Fibroblast of skin of scalp (primary cell): ENCODE results near the gene SMYD4.
"Not testable (repeated sequence)": the region's sequence is repeated elsewhere in the genome, so short reads cannot be mapped to it uniquely, and the experiment has no call there.

Experiments
- DNase-seq: peaks from one replicate; pipeline ENCODE4 v3.0.0-alpha.2; 2013

Gene SMYD4

DNA sequence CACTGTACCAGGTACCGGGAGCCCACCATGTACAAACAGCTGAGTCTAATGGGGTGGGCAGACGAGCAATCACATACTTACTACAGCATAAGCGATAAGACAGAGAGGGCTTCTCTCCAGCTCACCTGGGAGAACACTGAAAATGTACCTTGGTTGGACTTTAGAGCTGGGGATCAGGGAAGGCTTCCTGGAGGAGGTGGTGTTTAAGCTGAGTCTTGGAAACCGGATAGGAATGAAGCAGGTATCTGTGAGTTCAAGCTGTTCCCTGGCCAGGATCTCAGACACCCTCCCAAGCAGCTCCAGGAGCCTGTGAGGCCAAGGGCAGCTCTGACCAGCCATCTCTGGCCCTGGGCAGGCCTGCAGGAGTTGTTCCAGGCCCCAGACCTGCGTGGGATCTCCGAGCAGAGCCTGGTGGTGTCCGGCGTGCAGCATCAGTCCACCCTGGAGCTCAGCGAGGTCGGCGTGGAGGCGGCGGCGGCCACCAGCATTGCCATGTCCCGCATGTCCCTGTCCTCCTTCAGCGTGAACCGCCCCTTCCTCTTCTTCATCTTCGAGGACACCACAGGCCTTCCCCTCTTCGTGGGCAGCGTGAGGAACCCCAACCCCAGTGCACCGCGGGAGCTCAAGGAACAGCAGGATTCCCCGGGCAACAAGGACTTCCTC is 75.8 kb downstream of the SMYD4 start:
- no peak for DNase-seq

DNA sequence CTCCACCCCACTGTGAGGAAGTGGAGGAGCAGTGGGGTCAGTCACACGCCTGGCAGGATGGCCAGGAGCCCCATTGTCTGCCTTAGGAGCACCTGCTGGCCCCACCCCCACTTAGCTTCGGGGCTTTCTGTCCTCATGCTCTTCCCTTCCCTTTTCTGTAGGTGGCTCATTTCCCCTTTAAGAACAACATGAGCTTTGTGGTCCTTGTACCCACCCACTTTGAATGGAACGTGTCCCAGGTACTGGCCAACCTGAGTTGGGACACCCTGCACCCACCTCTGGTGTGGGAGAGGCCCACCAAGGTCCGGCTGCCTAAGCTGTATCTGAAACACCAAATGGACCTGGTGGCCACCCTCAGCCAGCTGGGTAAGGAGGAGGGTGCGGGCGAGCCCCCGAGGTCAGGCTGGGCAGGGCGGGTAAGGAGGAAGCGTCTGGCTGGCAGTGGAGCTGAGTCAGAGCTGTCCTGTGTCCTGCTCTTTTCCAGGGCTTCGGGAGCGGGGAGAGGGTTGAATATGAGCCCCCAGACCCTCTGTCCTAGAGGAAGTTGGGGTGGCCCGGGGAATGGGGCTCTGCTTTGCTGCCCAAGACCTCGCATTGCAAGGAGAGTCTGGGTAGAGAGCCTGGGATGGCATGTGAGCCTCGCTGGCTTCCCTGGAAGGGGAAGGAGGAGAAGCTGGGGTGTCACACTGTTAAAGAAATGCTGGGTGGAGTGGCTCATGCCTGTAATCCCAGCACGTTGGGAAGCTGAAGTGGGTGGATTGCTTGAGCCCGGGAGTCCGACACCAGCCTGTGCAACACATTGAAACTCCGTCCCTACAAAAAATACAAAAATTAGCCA is 77.1 kb downstream of the SMYD4 start:
- DNase-seq = no peak

DNA sequence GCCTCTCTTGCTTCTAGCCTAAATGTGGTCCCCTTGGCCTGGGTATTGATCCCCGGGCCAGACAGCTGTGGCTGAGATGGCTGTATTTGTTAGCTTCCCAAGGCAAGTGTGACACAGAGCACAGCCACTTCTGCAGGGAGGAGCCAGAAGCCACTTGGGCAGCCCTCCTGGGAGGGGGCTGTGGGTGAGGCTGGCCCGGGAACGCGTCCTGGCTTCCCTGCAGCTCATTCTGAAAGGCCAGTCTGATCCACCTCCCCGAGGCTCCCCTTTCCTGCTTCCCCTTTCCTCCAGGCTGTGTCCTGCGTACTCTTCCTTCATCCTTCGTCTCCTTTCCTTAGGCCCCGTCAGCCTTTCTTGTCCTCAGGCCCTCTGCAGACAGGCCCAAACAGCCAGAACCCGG is 79.1 kb downstream of the SMYD4 start:
- no peak for DNase-seq

- DNase-seq = no peak
Measured at GRCh38 chr17:1746975-1747543, 82.6 kb downstream of the SMYD4 start.

DNA sequence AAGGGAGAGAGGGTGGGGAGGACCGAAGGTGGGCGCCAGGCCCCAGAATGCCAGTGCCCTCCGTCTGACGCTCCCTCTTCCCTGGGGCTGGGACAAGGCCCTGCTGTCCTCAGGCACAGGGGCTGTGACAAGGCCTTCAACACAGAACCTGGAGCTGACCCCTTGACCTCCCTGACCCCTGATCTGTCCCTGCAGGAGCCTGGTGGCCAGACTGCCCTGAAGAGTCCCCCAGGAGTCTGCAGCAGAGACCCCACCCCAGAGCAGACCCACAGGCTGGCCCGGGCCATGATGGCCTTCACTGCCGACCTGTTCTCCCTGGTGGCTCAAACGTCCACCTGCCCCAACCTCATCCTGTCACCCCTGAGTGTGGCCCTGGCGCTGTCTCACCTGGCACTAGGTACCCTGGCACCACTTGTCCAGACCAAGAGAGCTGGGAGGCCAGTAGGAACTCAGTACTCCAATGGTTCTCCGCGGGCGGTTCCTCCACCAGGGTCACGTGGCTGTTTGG is 84.1 kb downstream of the SMYD4 start:
- no peak for DNase-seq

DNA sequence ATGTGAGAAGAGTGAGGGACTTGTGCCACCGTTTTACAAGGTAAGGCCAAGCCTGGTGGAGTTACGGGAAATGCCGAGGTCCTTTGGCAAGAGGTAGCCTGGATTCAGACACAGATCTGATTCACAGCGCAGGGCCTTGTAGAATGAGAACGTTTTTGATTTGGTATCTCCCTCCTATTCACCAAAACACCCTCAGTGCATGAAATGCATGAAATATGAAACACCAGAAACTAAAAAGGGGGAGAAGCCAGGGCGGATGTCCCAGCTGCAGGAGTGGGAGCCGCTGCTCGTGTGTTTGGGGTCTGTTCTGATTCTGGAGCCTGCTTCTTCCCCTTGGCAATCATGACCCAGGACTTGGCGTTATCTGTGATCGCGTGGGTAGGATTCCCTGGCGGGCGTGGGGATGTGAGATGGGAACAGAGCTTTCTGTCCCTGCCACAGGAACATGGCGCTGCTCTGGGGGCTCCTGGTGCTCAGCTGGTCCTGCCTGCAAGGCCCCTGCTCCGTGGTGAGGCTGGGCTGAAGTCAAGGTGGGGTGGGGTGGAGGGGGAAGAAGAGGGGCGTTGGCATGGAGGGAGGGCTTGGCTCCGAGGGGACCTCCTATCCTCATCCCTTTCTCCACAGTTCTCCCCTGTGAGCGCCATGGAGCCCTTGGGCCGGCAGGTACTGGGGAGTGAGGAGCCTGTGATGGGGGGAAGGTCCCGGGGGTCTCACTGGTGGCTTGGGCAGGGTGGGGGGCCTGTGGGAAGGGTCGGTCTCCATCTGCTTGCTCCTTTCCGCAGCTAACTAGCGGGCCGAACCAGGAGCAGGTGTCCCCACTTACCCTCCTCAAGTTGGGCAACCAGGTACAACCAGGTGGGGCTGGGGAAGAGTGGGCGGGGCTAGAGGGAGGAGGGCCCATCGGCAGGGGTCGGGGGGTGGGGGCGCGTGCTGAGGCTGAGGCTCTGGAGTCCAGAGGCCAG is 84.9 kb downstream of the SMYD4 start:
- no peak for DNase-seq

DNA sequence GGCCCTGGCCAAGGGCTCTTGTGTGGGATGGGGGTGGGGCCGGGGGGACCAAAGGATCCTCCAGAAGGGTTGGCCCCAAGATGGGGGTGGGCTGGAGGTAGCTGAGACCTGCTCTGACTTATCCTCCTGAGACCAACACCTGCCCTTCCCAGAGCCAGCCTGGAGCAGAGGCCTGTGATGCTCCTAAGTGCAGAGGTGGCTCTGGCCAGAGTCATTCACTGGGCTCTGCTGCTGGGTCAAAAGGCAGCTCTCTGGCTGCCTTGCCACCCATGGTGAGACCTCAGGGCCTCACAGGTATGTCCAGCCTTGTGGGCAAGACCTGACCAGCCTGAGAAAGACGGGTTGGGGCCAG is 86.6 kb downstream of the SMYD4 start:
- no peak for DNase-seq

GRCh38 chr17:1742371-1743087 is 87.2 kb downstream of the SMYD4 start, which contains the start of gene SERPINF2:
Gene SERPINF2 (plus strand): TSS chr17:1742871. CDS start chr17:1744996, 2,125 bp downstream.
- no peak for DNase-seq

DNA sequence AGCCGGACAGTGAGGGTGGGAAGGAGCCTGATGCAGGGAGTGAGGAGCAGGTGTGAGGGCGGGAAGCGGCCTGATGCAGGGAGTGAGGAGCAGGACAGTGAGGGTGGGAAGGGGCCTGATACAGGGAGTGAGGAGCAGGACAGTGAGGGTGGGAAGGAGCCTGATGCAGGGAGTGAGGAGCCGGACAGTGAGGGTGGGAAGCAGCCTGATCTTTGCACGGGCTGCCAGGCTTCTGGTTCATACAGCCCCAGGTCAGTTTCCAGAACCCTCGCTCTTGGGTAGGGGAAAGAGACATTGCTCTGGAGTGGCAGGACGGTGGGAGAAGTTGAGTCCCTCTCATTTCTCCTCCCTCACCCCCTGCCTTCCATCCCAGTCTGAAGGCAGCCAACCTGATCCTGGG is 87.8 kb downstream of the SMYD4 start:
- not testable (repeated sequence) for DNase-seq

- no peak for DNase-seq
Measured at GRCh38 chr17:1737531-1738291, 92.0 kb downstream of the SMYD4 start.

DNA sequence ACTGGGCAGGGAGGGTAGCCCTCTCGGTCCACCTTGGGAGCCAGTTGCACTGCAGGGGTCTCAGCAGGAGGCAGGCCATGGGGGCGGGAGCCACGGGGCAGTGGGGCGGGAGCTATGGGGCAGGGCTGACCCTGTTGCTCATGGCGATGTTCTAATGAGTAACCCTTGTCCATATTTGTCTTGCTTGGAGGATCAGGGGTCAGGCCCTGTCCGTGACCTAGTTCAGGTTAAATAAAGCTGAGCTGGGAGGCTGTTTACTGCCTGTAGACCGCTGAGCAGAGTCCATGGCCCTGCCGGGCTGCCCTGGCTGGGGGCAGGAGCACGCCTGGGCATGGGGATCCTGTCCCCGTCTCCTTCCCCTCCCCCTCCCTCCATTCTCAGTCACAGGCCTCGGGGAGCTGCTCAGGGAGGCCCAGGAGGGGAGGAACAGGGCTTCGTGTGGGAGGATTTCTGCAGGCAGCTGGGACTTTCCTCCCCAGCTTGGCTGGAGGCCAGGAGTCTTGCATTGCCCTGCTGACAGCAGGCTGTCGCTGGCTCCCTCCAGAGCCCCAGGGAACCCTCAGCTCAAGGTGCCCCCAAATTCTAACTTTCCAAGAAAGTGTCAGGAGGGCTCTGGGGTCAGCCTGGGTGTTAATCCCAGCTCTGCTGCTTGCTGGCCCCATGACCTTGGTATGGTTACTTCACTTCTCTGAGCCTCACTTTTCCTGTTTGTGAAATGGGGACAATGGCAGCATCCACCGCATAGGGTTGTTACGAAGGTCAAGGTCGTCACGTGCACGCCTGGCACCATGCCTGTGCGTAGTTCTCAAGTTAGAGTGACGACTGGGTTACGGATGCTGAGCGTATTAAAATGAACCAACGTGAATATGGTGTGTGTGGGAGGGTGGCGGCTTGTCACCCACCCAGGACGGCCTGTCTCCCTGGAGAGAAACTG is 93.1 kb downstream of the SMYD4 start:
- peak; percentile 63 for DNase-seq

GRCh38 chr17:1735834-1736347 is 93.8 kb downstream of the SMYD4 start:
- no peak for DNase-seq

GRCh38 chr17:1735418-1735817 is 94.3 kb downstream of the SMYD4 start:
- DNase-seq = no peak

GRCh38 chr17:1733759-1734158 is 95.9 kb downstream of the SMYD4 start:
- DNase-seq = no peak

GRCh38 chr17:1732833-1733321 is 96.8 kb downstream of the SMYD4 start:
- DNase-seq = no peak

- no peak for DNase-seq
Measured at GRCh38 chr17:1732241-1732832, 97.4 kb downstream of the SMYD4 start.

DNA sequence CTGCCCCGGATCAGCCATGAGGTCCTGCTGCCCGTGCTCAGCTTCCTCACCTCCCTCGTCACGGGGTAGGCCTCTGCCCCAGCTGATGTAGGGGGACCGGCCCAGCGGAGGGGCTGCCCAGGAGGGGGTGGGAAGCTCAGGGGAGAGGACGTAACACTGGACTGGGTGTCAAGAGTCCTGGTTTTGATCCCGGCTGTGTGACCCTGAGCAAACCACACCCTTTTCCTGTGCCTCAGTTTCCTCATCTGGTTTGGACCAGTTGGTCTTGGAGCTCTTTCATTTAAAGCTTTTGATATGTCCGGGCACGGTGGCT is 98.6 kb downstream of the SMYD4 start:
- DNase-seq = no peak

DNA sequence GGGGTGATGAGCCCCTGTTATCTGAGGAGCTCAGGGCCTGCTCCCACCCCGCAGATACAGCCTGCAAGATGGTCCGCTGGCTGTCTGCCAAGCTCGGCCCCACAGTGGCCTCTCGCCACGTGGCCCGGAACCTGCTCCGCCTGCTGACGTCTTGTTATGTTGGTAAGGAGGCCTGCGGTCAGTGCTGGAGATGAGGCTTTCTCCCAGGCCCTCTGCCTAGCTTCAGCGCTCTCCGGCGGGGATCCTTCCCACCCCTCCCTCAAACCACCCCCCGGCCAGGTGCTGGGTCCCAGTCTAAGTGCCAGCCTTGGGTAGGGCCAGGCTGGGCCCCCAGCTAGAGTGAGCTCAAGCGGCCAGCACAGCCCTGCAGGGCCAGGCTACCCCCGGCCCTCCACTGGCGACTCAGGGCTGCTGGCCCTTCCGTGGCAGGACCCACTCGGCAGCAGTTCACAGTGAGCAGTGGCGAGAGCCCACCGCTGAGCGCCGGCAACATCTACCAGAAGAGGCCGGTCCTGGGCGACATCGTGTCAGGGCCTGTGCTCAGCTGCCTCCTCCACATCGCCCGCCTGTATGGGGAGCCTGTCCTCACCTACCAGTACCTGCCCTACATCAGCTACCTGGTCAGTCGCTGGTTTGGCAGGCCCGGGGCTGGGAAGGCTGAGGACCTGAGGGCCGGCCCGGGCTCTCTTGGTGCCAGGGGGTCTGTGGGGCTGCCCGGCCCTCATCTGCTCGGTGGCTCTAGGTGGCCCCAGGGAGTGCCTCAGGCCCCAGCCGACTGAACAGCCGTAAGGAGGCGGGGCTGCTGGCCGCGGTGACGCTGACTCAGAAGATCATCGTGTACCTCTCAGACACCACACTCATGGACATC is 99.1 kb downstream of the SMYD4 start:
- DNase-seq = no peak
